ENCODE measurements around the gene ZCCHC13. TPM values are rescaled to one million over a fixed set of nuclear protein-coding genes. Genes with fewer than 3 reads are reported as not detected.
A peak's percentile ranks its signal among the peaks of the same experiment; 100 is the strongest.

ZCCHC13 gene
- total and polyA plus RNA-seq, 9 of the 15 experiments (the other 6 are each of a cell fraction or from before 2014, with no cell fraction given): not detected

DNA sequence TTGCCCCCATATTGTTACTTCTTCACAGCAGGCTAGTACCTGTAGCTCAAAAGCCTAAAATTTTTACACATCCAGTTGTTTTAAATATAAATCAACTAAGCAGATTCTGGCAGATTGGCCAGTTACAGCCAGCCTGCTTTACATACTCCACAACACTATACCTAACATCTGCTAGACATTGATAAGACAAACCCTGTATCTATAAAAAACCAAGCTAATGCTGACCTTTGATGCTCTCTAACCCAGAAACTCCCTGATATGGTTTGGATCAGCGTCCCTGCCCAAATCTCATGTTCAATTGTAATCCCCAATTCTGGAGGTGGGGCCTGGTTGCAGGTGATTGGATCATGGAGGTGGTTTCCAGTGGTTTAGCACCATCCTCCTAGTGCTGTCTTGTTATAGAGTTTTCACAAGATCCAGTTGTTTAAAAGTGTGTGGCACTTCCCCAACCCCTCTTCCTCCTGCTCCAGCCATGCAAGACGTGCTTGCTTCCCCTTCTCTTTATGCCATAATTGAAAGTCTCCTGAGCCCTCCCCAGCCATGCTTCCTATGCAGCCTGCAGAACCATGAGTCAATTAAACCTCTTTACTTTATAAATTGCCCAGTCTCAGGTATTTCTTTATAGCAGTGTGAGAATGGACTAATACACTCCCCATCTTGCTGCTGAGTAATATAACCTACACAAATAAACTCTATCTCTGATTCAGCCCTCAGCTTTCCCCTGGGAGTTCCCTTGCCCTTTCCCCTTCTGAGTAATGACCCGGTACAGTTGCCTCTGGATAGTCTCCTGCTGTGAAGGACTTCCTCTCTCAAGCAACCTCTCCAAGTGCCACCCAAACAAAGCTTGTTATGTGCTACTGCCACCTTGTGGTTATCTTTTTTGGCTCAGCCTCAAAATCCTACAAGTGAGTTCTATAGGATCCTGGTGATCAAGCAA lies 39.6 kb downstream of the ZCCHC13 start (continued):
- TF ChIP-seq TEAD1 (CRISPR knock-in tag; IDR thresholded peaks at IDR 0.05): no peak
- TF ChIP-seq TEAD4 (IDR thresholded peaks at IDR 0.05; ENCODE audit: low read length): peak; percentile 27; the same call in 1 of the 2 replicates
- TF ChIP-seq TEAD4 (CRISPR knock-in tag; IDR thresholded peaks at IDR 0.05; ENCODE audit: borderline replicate concordance): no peak
- no peak for TF ChIP-seq ZHX1 (conservative IDR thresholded peaks at IDR 0.05; ENCODE audit: low read length)
- peak; percentile 91 for TF ChIP-seq SPI1 (IDR thresholded peaks at IDR 0.05; ENCODE audit: borderline replicate concordance, low read depth, low read length)
- TF ChIP-seq, protein P1, sequence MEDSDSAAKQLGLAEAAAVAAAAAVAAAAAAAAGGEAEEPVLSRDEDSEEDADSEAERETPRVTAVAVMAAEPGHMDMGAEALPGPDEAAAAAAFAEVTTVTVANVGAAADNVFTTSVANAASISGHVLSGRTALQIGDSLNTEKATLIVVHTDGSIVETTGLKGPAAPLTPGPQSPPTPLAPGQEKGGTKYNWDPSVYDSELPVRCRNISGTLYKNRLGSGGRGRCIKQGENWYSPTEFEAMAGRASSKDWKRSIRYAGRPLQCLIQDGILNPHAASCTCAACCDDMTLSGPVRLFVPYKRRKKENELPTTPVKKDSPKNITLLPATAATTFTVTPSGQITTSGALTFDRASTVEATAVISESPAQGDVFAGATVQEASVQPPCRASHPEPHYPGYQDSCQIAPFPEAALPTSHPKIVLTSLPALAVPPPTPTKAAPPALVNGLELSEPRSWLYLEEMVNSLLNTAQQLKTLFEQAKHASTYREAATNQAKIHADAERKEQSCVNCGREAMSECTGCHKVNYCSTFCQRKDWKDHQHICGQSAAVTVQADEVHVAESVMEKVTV (CRISPR knock-in tag; IDR thresholded peaks at IDR 0.05): peak; percentile 33; the same call in 1 of the 2 replicates
- no peak for TF ChIP-seq HNRNPUL1 (IDR thresholded peaks at IDR 0.05; ENCODE audit: low read length)
- no peak for TF ChIP-seq RBFOX2 (IDR thresholded peaks at IDR 0.05; ENCODE audit: low read depth, low read length)
- TF ChIP-seq, protein P2, sequence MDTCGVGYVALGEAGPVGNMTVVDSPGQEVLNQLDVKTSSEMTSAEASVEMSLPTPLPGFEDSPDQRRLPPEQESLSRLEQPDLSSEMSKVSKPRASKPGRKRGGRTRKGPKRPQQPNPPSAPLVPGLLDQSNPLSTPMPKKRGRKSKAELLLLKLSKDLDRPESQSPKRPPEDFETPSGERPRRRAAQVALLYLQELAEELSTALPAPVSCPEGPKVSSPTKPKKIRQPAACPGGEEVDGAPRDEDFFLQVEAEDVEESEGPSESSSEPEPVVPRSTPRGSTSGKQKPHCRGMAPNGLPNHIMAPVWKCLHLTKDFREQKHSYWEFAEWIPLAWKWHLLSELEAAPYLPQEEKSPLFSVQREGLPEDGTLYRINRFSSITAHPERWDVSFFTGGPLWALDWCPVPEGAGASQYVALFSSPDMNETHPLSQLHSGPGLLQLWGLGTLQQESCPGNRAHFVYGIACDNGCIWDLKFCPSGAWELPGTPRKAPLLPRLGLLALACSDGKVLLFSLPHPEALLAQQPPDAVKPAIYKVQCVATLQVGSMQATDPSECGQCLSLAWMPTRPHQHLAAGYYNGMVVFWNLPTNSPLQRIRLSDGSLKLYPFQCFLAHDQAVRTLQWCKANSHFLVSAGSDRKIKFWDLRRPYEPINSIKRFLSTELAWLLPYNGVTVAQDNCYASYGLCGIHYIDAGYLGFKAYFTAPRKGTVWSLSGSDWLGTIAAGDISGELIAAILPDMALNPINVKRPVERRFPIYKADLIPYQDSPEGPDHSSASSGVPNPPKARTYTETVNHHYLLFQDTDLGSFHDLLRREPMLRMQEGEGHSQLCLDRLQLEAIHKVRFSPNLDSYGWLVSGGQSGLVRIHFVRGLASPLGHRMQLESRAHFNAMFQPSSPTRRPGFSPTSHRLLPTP (IDR thresholded peaks at IDR 0.05; ENCODE audit: borderline replicate concordance, extremely low read depth, insufficient read length): no peak
- TF ChIP-seq ZKSCAN3 (CRISPR knock-in tag; IDR thresholded peaks at IDR 0.05): no peak
- TF ChIP-seq, protein P3, sequence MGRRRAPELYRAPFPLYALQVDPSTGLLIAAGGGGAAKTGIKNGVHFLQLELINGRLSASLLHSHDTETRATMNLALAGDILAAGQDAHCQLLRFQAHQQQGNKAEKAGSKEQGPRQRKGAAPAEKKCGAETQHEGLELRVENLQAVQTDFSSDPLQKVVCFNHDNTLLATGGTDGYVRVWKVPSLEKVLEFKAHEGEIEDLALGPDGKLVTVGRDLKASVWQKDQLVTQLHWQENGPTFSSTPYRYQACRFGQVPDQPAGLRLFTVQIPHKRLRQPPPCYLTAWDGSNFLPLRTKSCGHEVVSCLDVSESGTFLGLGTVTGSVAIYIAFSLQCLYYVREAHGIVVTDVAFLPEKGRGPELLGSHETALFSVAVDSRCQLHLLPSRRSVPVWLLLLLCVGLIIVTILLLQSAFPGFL (CRISPR knock-in tag; IDR thresholded peaks at IDR 0.05): no peak

Measured in K562 (cell line).